Activated CD4-positive, alpha-beta T cell treated with anti-CD3 and anti-CD28 coated beads for 36 hours (primary cell): ENCODE data around the gene NDUFA3. TPM values are rescaled to one million over a fixed set of nuclear protein-coding genes. Genes with fewer than 3 reads are reported as not detected.

ENCODE experiments used
- ATAC-seq: fragments of 200-7000 bp; cut with Tn5 transposase; one replicate; pipeline ENCODE4 v1.10.0; 2021; ENCODE audit warnings: mild to moderate bottlenecking, moderate library complexity
- CTCF ChIA-PET: fragments of 350-600 bp; sonication (Branson Sonifier 250); formaldehyde crosslinking; loops from one replicate; lab custom pipeline; 2021; ENCODE audit warnings: antibody characterized with exemption; lab: Charles Lee
- POLR2A ChIA-PET: fragments of 350-600 bp; sonication (Branson Sonifier 250); formaldehyde crosslinking; loops from one replicate; lab custom pipeline; 2021; ENCODE audit warnings: antibody characterized with exemption, inconsistent platforms; lab: Charles Lee
- DNase-seq: peaks from one replicate; pipeline ENCODE4 v3.0.0-alpha.2; 2020
- H3K27ac Mint-ChIP-seq: one replicate; pipeline ENCODE4 v1.8.0; 2021; ENCODE audit warnings: mixed read lengths
- H3K27me3 Mint-ChIP-seq: one replicate; pipeline ENCODE4 v1.8.0; 2021; ENCODE audit warnings: mixed read lengths
- H3K36me3 Mint-ChIP-seq: one replicate; pipeline ENCODE4 v1.8.0; 2021; ENCODE audit warnings: low read depth, mixed read lengths
- H3K4me1 Mint-ChIP-seq: one replicate; pipeline ENCODE4 v1.8.0; 2021; ENCODE audit warnings: mixed read lengths
- H3K4me3 Mint-ChIP-seq: one replicate; pipeline ENCODE4 v1.8.0; 2021; ENCODE audit warnings: mild to moderate bottlenecking, moderate library complexity, mixed read lengths
- H3K9me3 Mint-ChIP-seq: one replicate; pipeline ENCODE4 v1.8.0; 2021; ENCODE audit warnings: low read depth, mixed read lengths
- intact Hi-C, 2 experiments: fragments of 100-400 bp; cut with DNase I in 1 of 2; cut with micrococcal nuclease in 1 of 2; formaldehyde crosslinking; loops; one replicate each; pipeline versions ENCODE4 v1.14.2 to v1.15.1; 2022 to 2024; cut with DNase I, micrococcal nuclease
- total RNA-seq, 2 experiments: library from RNA; stranded (reverse); gene quantifications; one replicate each; pipeline ENCODE4 v1.2.3, GENCODE V29; 2021

NDUFA3 gene
- total RNA-seq, 2 experiments from 2014 or later, result 99.9 to 158 TPM

DNA sequence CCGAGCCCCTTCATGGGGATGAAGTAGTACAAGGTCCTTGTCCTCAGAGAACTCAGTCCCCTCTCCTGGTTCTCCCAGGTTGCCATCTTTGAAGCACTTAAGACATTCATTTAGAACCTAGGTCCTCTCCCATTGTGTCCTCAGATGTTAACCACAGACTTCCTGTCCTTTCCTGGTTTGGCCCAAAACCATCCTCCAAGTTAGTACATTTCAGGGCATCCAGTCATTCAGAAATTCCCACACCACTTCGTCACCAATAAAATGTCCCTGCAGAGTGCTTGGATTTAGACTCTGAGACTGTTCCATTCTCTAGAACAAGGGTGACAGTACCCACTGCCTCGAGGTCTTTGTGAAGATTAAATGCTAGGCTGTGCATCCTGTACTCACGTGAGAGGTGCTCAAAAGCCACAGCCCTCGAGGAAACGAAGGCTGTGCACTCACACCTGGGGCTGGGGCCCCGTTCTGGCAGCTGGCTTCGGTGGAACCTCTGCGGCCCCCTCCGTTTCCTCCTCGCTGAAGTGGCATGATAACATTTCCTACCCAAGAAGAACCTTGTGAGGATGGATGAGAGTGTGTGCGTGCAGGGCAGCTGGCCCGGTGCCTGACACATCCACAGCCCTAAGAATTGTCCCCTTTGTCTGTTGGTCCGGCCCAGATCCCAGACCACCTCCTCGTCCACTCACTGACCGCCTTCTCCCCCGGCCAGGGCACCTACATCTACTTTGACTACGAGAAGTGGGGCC lies 52.1 kb downstream of the NDUFA3 start:
- intact Hi-C loops, result loop anchor here in 1 of 2 experiments (5.0 kb wide), 1 partner anchor 48 kb away; the partner anchor contains the start of gene RPS9
- ATAC-seq, result no peak
- CTCF ChIA-PET, result no interaction called here

DNA sequence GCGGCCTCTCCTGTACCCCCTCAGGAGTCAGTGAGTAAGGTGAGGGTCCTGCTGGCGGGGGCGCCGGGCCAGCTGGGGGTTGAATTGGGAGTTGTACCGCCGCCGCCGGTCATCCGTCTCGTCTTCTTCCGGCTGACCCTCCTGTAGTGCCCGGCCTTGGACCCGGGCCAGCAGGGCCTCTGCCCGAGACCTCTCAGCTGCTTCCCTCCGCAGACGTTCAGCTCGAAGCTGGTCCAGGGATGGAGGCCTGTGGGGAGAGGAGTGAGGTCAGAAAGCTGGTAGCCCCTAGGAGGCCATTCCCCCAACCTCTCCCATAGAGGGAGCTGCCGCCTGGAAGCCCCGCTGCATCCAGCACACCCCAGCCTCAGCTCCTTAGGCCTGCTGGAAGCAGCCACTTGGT lies 53.0 kb downstream of the NDUFA3 start:
- ATAC-seq, result no peak
- POLR2A ChIA-PET, result interaction anchor here (0.7 to 0.9 kb wide), 2 partner anchors 13 to 32 kb away, joined by 3 to 4 read pairs; no protein-coding TSS in a partner anchor
- intact Hi-C loops, result loop anchor here in 1 of 2 experiments (5.0 kb wide), 1 partner anchor 47 kb away; the partner anchor contains the start of gene RPS9

More for the DNA sequence above, 52.1 kb downstream of the NDUFA3 start:
- Mint-ChIP-seq H3K4me1 (peaks cover 37% of the 10 kb centered on the region), H3K4me3 (no peak overlapping the region), H3K9me3 (no peaks in the 10 kb centered on the region), H3K27me3 (no peaks in the 10 kb centered on the region), H3K36me3 (peaks cover 51% of the 10 kb centered on the region), H3K27ac (peak overlapping the region; percentile 81)
- DNase-seq, result peak; percentile 68
- POLR2A ChIA-PET, result interaction anchor here (0.7 kb wide), 1 partner anchor 18 kb away, joined by 6 read pairs; no protein-coding TSS in a partner anchor

GRCh38 chr19:54156490-54156889 lies 53.8 kb downstream of the NDUFA3 start:
- POLR2A ChIA-PET, result interaction anchor here (0.7 kb wide), 1 partner anchor 12 kb away, joined by 3 read pairs; no protein-coding TSS in a partner anchor
- no peak for DNase-seq
- peaks cover 47% of the 10 kb centered on the region for H3K4me1 Mint-ChIP-seq

More for the DNA sequence above, 53.0 kb downstream of the NDUFA3 start:
- no peak overlapping the region for H3K4me3 Mint-ChIP-seq
- DNase-seq, result no peak
- CTCF ChIA-PET, result no interaction called here
- no peaks in the 10 kb centered on the region for H3K9me3 Mint-ChIP-seq
- H3K27ac Mint-ChIP-seq, result no peak overlapping the region
- H3K4me1 Mint-ChIP-seq, result peaks cover 43% of the 10 kb centered on the region
- no peaks in the 10 kb centered on the region for H3K27me3 Mint-ChIP-seq
- H3K36me3 Mint-ChIP-seq, result peaks cover 47% of the 10 kb centered on the region

DNA sequence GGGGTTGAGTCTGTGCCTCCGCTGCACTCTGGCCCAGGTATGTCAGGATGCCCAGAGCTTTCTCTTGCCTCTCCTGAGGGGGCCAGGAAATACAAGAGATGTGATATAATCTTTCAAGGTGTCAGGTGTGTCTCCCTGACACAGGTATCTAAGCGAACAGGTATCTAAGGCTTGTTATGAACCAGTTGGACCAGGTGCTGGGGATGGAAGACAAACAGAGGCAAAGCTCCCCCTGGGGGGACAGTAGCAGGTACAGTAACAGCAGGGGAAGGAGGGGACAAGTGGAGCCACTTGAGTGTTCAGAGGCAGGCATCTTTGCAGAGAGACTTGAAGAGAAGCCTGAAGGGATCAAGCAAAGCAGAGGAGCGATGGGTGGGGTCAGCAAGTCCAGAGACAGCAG lies 54.3 kb downstream of the NDUFA3 start:
- CTCF ChIA-PET, result interaction anchor here (0.6 to 1.0 kb wide), 2 partner anchors 10 to 89 kb away, joined by 3 to 4 read pairs; no protein-coding TSS in a partner anchor
- H3K4me1 Mint-ChIP-seq, result peaks cover 50% of the 10 kb centered on the region

More at GRCh38 chr19:54156490-54156889, 53.8 kb downstream of the NDUFA3 start:
- Mint-ChIP-seq H3K27me3 (no peaks in the 10 kb centered on the region), H3K27ac (peak overlapping the region; percentile 60), H3K36me3 (peaks cover 44% of the 10 kb centered on the region), H3K4me3 (no peak overlapping the region), H3K9me3 (no peaks in the 10 kb centered on the region)
- no peak for ATAC-seq
- CTCF ChIA-PET, result interaction anchor here (0.6 to 1.0 kb wide), 2 partner anchors 10 to 89 kb away, joined by 3 to 4 read pairs; no protein-coding TSS in a partner anchor
- intact Hi-C loops, result loop anchor here in 1 of 2 experiments (5.0 kb wide), 1 partner anchor 46 kb away; the partner anchor contains the start of gene RPS9

More for the DNA sequence above, 54.3 kb downstream of the NDUFA3 start:
- Mint-ChIP-seq H3K4me3 (no peak overlapping the region), H3K27me3 (no peaks in the 10 kb centered on the region), H3K9me3 (no peaks in the 10 kb centered on the region), H3K27ac (no peak overlapping the region), H3K36me3 (peaks cover 41% of the 10 kb centered on the region)
- DNase-seq, result no peak
- ATAC-seq, result no peak
- POLR2A ChIA-PET, result interaction anchor here (0.7 kb wide), 1 partner anchor 1957 kb away, joined by 5 read pairs; no protein-coding TSS in a partner anchor
- intact Hi-C loops, result loop anchor here in 1 of 2 experiments (5.0 kb wide), 1 partner anchor 45 kb away; the partner anchor contains the start of gene RPS9

Other genes starting within 250 kb of the NDUFA3 start
- gene MYADM, start 235.0 kb upstream of the NDUFA3 start, total RNA-seq, result 10 to 100 TPM; 46.4 to 54.6 TPM
- under 1 TPM in 1 of 2 experiments, not detected in 1; 0.25 TPM for gene PRKCG, start 220.7 kb upstream of the NDUFA3 start, total RNA-seq
- not detected for gene CACNG7, start 193.6 kb upstream of the NDUFA3 start, total RNA-seq
- gene CACNG8, start 139.9 kb upstream of the NDUFA3 start, total RNA-seq, result not detected
- gene CACNG6, start 111.2 kb upstream of the NDUFA3 start, total RNA-seq, result not detected
- gene VSTM1, start 39.0 kb upstream of the NDUFA3 start, total RNA-seq, result not detected
- not detected for gene TARM1, start 21.5 kb upstream of the NDUFA3 start, total RNA-seq
- gene OSCAR, start 2.1 kb upstream of the NDUFA3 start, total RNA-seq, result under 1 TPM; 0.67 to 0.71 TPM
- gene TFPT, start 12.8 kb downstream of the NDUFA3 start, total RNA-seq, result 10 to 100 TPM; 28.5 to 39.3 TPM
- gene PRPF31, start 12.9 kb downstream of the NDUFA3 start, total RNA-seq, result 100 to 1,000 TPM in 1 of 2 experiments, 10 to 100 TPM in 1; 85.5 to 115 TPM
- gene CNOT3, start 34.9 kb downstream of the NDUFA3 start, total RNA-seq, result 10 to 100 TPM; 61.0 to 93.8 TPM
- 1 to 10 TPM; 3.5 to 3.6 TPM for gene LENG1, start 56.9 kb downstream of the NDUFA3 start, total RNA-seq
- under 1 TPM; 0.39 to 0.55 TPM for gene TMC4, start 70.3 kb downstream of the NDUFA3 start, total RNA-seq
- 10 to 100 TPM; 74.9 to 96.1 TPM for gene MBOAT7, start 86.7 kb downstream of the NDUFA3 start, total RNA-seq
- 10 to 100 TPM in 1 of 2 experiments, 1 to 10 TPM in 1; 8.3 to 12.1 TPM for gene TSEN34, start 88.5 kb downstream of the NDUFA3 start, total RNA-seq
- 1,000 to 10,000 TPM; 1,400 to 1,725 TPM for gene RPS9, start 98.0 kb downstream of the NDUFA3 start, total RNA-seq
- gene LILRB3, start 120.2 kb downstream of the NDUFA3 start, total RNA-seq, result not detected
- gene LILRA6, start 139.9 kb downstream of the NDUFA3 start, total RNA-seq, result not detected
- gene LILRB5, start 154.4 kb downstream of the NDUFA3 start, total RNA-seq, result not detected
- not detected for gene LILRB2, start 178.3 kb downstream of the NDUFA3 start, total RNA-seq
- gene LILRA5, start 210.3 kb downstream of the NDUFA3 start, total RNA-seq, result not detected
- gene LILRA4, start 236.3 kb downstream of the NDUFA3 start, total RNA-seq, result not detected